Colonic mucosa (tissue), 4 donors: Measurements from ENCODE around the gene OR6Y1. TPM values are rescaled to one million over a fixed set of nuclear protein-coding genes. Genes with fewer than 3 reads are reported as not detected.

Experiments used
- DNase-seq: peaks from one replicate; pipeline ENCODE4 v3.0.0-alpha.2; 2020
- H3K27ac ChIP-seq: fragments of 200-600 bp; one replicate; pipeline ENCODE4 v1.8.0; 2021
- H3K27me3 ChIP-seq: fragments of 200-600 bp; one replicate; pipeline ENCODE4 v1.8.0; 2021
- H3K36me3 ChIP-seq: fragments of 200-600 bp; one replicate; pipeline ENCODE4 v1.8.0; 2021
- H3K4me1 ChIP-seq: fragments of 200-600 bp; one replicate; pipeline ENCODE4 v1.8.0; 2021; ENCODE audit warnings: mild to moderate bottlenecking
- H3K4me3 ChIP-seq: fragments of 200-600 bp; one replicate; pipeline ENCODE4 v1.8.0; 2021
- H3K9ac ChIP-seq, 2 donors: one replicate each; pipeline ENCODE4 v1.7.0; 2013; ENCODE audit warnings: control low read depth in 2 of 2, low read depth in 2 of 2, low read length in 2 of 2
- H3K9me3 ChIP-seq: fragments of 200-600 bp; one replicate; pipeline ENCODE4 v1.8.0; 2021
- CTCF ChIP-seq: fragments of 200-600 bp; IDR thresholded peaks from one replicate; pipeline ENCODE4 v1.8.0; 2022; ENCODE audit warnings: antibody characterized with exemption, mild to moderate bottlenecking
- intact Hi-C: fragments of 100-400 bp; cut with DNase I; formaldehyde crosslinking; loops from one replicate; pipeline ENCODE4 v1.14.1; 2022
- total RNA-seq, 2 donors: library from RNA; stranded (reverse); fragmentation: NEBNext Ultra II Directional in 1 of 2; extraction: Animal tissue kit (Norgen Biotek cat#: 25700) in 1 of 2; gene quantifications; one replicate each; pipeline ENCODE4 v1.2.1, GENCODE V29; 2021
- donor health status: healthy.
- donor health status: DM: no; HTN: no; CAD: no.
- donor health status: DM: no; HTN: no; CAD: no.

OR6Y1 gene
- total RNA-seq, 2 donors from 2014 or later, result not detected

DNA sequence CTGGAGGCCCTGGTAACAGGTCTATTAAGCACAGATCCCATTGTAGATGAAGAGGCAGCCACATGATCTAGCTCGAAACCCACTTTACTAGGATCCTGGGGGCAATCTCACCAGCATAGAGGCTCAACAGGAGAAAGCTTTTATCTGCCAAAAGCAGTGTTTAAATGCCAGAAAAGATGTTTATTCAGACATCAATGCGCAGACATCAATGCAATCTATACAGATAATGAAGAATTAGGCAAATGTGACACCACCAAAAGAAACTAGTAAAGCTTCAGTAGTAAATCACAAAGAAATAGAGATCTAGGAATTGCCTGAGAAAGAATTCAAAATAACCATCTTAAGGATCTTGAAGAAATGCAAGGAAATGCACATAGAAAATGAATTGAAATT, 32.5 kb downstream of the OR6Y1 start:
- Histone ChIP-seq H3K27me3 (no peaks in the 10 kb centered on the region), H3K36me3 (no peaks in the 10 kb centered on the region), H3K4me1 (no peaks in the 10 kb centered on the region), H3K27ac (no peak overlapping the region), H3K4me3 (no peak overlapping the region), H3K9me3 (no peaks in the 10 kb centered on the region), H3K9ac (no peak overlapping the region)
- intact Hi-C loops, result no loop called here
- no peak for TF ChIP-seq CTCF
- DNase-seq, result no peak

- H3K27ac ChIP-seq, result no peak overlapping the region
- no peaks in the 10 kb centered on the region for H3K36me3 ChIP-seq
- intact Hi-C loops, result no loop called here
- no peaks in the 10 kb centered on the region for H3K4me1 ChIP-seq
- H3K4me3 ChIP-seq, result no peak overlapping the region
- no peak overlapping the region for H3K9ac ChIP-seq
- no peak for DNase-seq
- TF ChIP-seq CTCF, result no peak
- no peaks in the 10 kb centered on the region for H3K9me3 ChIP-seq
- H3K27me3 ChIP-seq, result no peaks in the 10 kb centered on the region
Measured at GRCh38 chr1:158520955-158521665, 33.1 kb downstream of the OR6Y1 start.

- Histone ChIP-seq H3K27ac (no peak overlapping the region), H3K9me3 (no peaks in the 10 kb centered on the region), H3K4me3 (no peak overlapping the region), H3K9ac (no peak overlapping the region), H3K4me1 (no peaks in the 10 kb centered on the region), H3K36me3 (no peaks in the 10 kb centered on the region), H3K27me3 (no peaks in the 10 kb centered on the region)
- TF ChIP-seq CTCF, result no peak
- no peak for DNase-seq
- intact Hi-C loops, result no loop called here
Measured at GRCh38 chr1:158520021-158520420, 34.2 kb downstream of the OR6Y1 start.

- no peak overlapping the region for H3K9ac ChIP-seq
- DNase-seq, result no peak
- H3K36me3 ChIP-seq, result no peaks in the 10 kb centered on the region
- H3K27me3 ChIP-seq, result no peaks in the 10 kb centered on the region
- no peak for TF ChIP-seq CTCF
- H3K4me3 ChIP-seq, result no peak overlapping the region
- H3K4me1 ChIP-seq, result no peaks in the 10 kb centered on the region
- H3K27ac ChIP-seq, result no peak overlapping the region
- intact Hi-C loops, result no loop called here
- no peaks in the 10 kb centered on the region for H3K9me3 ChIP-seq
Measured at GRCh38 chr1:158516966-158517365, 37.2 kb downstream of the OR6Y1 start.

GRCh38 chr1:158509471-158510156, 44.6 kb downstream of the OR6Y1 start:
- no peak for DNase-seq
- intact Hi-C loops, result no loop called here
- no peak overlapping the region for H3K27ac ChIP-seq
- H3K9me3 ChIP-seq, result no peaks in the 10 kb centered on the region
- H3K9ac ChIP-seq, result no peak overlapping the region
- no peaks in the 10 kb centered on the region for H3K36me3 ChIP-seq
- no peak overlapping the region for H3K4me3 ChIP-seq
- H3K27me3 ChIP-seq, result no peaks in the 10 kb centered on the region
- H3K4me1 ChIP-seq, result no peaks in the 10 kb centered on the region
- no peak for TF ChIP-seq CTCF
